Fibroblast of pulmonary artery (primary cell): ENCODE measurements around the gene GALR3.
A peak's percentile ranks its signal among the peaks of the same experiment; 100 is the strongest.
"Not testable (repeated sequence)": the region's sequence is repeated elsewhere in the genome, so short reads cannot be mapped to it uniquely, and the experiment has no call there.

ENCODE experiments used
- DNase-seq: peaks from one replicate; pipeline ENCODE4 v3.0.0-alpha.2; 2010; ENCODE audit warnings: low read depth
- H3K4me3 ChIP-seq: replicated peaks from 2 replicates; pipeline ENCODE4 v1.5.1; 2011; ENCODE audit warnings: low read depth, mild to moderate bottlenecking, control low read depth, low read length, moderate library complexity
- CTCF ChIP-seq: IDR thresholded peaks from 2 replicates; pipeline ENCODE4 v1.5.1; 2011; ENCODE audit warnings: mild to moderate bottlenecking, control low read depth, low read length, inconsistent platforms; ENCODE audit errors: missing control alignments

GALR3 gene

GRCh38 chr22:37796079-37796478 is 27.1 kb upstream of the GALR3 start:
- no peak for DNase-seq
- no peak overlapping the region for H3K4me3 ChIP-seq
- no peak for TF ChIP-seq CTCF

GRCh38 chr22:37797259-37797658 is 25.9 kb upstream of the GALR3 start:
- not testable (repeated sequence) for H3K4me3 ChIP-seq, DNase-seq

- TF ChIP-seq CTCF, result no peak
- no peak overlapping the region for H3K4me3 ChIP-seq
- no peak for DNase-seq
Observed at GRCh38 chr22:37797874-37798500, 25.2 kb upstream of the GALR3 start.

- DNase-seq, H3K4me3 ChIP-seq: not testable (repeated sequence)
Observed at GRCh38 chr22:37799979-37800378, 23.2 kb upstream of the GALR3 start.

- H3K4me3 ChIP-seq, result peak overlapping the region; percentile 58
- no peak for TF ChIP-seq CTCF
- DNase-seq, result no peak
Observed at GRCh38 chr22:37801946-37802309, 21.3 kb upstream of the GALR3 start.

- peak overlapping the region; percentile 58 for H3K4me3 ChIP-seq
- TF ChIP-seq CTCF, result no peak
- DNase-seq, result peak; percentile 59
Observed at GRCh38 chr22:37802310-37803194, 20.6 kb upstream of the GALR3 start.

GRCh38 chr22:37803195-37803638 is 20.0 kb upstream of the GALR3 start:
- no peak for TF ChIP-seq CTCF
- DNase-seq, result no peak
- H3K4me3 ChIP-seq, result peak overlapping the region; percentile 58
